ENCODE data around the gene LCP2. TPM values are rescaled to one million over a fixed set of nuclear protein-coding genes. Genes with fewer than 3 reads are reported as not detected.
A peak's percentile ranks its signal among the peaks of the same experiment; 100 is the strongest.

LCP2 gene
- total RNA-seq, 1 donor from 2014 or later: 0.11 TPM

DNA sequence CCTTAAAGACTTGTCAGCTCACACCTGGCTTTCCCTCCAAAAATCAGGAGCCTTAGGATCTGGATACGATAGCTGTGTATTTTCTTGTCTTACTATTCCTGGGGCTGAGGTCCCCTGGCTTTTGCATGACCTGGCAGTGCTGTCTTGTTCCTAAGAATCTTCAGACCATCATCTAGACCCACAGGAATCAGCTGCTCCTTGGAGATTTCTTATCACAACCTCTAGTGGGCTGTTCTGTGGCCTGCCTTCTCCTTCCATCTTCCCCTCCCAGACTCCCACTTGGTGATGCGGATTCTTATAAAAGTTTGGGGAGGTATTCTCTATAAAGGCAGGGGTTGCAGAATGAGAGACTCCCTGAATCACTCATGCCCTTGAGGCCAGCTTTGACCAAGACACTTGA lies 21.4 kb downstream of the LCP2 start:
- no peak for DNase-seq (ENCODE audit: low read depth)

DNA sequence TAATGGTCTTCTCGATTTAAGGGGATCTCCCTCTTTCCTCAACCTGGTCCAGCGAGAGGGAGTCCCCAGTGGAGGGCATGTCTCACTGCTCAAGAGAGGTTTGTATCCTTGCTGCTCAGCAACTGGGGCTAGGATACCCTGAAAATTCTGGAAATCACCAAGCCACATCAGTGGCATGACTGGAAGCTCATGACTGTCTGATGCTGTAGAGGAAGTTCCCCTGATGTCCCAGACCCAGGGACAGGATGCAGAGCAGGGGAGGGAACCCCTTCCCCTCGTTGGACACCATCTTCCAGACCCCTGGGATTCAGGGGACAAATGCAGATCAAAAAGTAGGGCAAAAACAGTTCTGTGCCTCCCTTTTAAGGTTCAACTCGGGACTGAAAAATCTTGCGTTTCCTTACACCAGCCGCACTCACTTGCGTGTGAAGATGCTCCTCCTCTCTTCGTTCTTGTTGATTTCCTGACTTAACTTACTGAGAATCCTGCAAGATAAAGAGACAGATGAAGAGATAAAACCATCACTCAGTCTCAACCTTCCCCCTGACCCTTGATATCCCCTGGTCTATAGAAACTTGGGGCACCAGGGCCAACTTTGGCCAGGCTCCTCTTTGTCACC lies 22.1 kb downstream of the LCP2 start:
- no peak for DNase-seq (ENCODE audit: low read depth)

GRCh38 chr5:170273968-170274710 lies 23.4 kb downstream of the LCP2 start:
- no peak for DNase-seq (ENCODE audit: low read depth)

DNA sequence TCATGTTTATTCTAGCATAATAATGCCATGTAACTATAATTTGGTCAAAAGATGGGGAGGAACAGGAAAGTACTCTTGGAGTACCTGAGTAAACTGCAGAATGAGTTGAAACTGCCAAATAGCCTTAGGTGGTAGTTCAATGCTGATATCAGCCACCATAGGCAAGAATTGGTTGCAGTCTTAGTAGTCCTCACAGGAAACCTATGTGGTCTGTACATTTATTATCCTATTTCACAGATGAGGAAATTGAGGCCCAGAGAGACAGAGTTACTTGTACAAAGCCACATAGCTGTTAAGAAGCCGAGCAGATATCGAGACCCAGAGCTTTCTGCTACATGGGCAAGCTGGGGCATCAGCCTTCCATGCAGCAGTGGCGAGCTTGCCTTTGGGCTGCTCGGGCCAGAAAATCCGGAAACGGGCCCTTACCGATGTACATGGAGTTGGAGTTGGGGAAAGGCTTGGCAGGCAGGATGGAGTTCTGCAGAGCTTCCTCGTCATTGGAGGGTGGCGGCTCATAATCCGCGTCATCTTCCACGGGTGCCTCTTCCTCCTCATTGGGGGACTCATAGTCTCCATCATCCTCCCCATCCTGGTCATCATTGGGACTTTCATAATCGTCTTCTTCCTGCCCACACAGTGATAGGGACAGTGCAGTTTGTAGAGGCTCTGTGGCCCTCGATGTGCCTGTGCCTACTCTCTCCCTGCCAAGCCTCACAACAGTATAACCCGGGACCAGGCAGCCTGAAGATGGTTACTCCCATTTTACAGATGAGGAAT lies 27.1 kb downstream of the LCP2 start:
- DNase-seq (ENCODE audit: low read depth): no peak

GRCh38 chr5:170269579-170269978 lies 28.0 kb downstream of the LCP2 start:
- DNase-seq (ENCODE audit: low read depth): no peak

GRCh38 chr5:170268884-170269283 lies 28.7 kb downstream of the LCP2 start:
- DNase-seq (ENCODE audit: low read depth): no peak

DNA sequence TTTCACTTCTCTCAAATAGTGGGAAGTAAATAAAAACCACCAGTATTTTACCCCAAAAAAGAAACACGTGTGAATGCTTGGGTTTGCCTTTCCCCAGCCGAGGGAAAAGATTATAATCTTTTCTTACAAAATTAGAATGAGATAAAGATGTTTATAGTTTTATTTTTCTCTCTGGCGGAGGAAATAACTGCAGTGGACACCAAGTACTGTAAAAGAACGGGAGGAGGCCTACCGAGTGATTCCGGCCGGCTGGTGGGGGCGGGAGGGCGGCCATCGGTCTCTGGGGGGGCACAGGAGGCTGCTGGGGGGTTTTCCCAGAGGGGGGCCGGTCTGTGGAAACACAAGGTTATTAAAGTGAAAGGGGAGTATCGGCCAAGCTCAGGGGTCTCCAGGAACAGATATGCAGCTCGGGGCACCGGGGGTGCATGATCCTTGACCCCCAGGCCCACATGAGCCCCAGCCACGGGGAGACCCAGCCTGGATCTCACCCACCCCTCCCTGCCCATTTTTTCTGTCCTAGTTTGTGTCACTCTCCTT lies 29.4 kb downstream of the LCP2 start:
- DNase-seq (ENCODE audit: low read depth): no peak

DNA sequence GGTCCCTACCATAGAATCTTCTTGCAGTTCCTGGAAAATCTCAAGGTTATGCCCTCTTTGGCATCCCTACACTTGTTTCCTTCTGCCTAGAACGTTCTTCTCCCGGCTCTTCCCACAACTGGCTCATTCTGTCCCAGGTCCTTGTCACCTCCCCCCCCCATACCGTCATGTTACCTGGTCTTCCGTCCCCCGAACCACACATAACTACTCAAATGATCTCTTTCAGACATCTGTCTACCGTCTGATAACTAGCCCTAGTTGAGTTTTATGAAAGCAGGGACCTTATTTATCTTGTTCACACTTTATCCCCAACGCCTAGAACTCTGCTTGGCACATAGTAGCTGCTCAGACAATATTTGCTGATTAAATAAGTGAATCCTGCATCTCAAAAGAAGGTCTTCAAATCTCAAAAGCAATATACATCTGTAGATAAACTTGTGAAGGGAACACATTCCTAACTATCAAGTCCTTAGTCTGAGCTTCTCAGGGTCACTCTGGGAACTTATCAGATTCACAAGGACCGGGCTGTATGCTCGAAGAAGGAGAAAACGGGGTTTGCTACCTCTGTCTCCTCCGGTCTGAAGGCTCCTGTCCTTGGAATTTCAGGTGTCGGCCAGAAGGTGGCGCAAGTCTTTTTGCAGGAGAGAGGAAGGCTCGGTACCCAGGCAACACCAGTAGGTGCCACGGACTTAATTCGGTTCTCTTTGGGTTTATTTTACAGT lies 30.0 kb downstream of the LCP2 start:
- peak; percentile 70 for DNase-seq (ENCODE audit: low read depth)

DNA sequence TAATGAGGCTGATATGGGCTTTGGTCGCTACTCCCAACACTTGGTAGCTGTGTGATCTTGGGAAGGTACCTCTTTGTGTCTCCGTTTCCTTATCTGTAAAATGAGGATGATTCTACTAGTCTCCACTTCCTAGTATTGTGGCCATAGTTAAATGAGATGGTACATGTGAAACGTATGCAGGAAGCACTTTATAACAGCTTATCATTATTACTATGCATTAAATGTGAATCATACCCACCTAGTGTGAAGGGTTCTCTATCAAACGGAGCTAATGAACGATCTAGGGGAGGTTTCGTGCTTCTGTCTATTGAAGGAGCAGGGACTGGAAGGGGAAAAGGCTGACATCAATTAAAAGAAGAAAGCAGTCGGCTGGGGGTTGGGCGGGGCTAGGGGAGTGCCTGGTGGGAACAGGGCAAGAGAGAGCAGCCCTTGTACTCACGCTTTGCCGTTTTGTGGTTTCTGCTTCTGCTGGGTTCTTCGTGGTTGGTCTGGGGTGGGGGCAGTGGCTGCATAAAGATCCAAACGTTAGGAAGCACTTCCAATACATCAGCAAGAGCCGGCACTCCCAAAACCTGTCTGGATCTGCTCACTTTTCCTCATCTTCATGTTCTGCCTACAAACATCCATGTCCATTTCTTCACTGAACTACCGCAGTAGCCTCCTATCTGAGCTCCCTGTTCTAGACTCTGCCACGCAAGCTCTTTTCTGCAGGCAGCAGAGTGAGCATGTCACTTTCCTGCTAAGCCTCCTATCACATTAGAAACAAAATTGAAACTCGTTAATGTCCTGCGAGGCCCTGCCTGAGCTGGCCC lies 30.8 kb downstream of the LCP2 start:
- no peak for DNase-seq (ENCODE audit: low read depth)

GRCh38 chr5:170265522-170265921 lies 32.1 kb downstream of the LCP2 start:
- peak; percentile 5 for DNase-seq (ENCODE audit: low read depth)

DNA sequence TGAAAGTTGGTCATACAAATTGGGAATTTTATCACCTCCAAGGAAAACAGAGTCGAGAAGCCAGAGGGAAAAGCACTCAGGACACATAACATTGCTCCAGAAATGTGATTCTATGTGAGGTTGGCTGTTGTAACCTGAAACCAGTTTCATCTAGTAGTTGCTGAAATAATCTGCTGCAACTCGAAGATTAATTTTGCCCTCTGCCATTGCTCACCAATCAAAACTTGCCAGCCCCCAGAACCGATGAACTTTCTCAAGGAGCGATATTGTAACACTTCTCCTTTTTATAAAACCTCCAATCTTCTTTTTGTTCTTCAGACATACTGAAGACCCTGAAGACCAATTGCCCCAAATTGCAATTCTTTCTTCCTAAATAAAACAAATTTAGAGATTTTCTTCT lies 33.7 kb downstream of the LCP2 start:
- no peak for DNase-seq (ENCODE audit: low read depth)

GRCh38 chr5:170262061-170263045 lies 35.2 kb downstream of the LCP2 start:
- no peak for DNase-seq (ENCODE audit: low read depth)

DNA sequence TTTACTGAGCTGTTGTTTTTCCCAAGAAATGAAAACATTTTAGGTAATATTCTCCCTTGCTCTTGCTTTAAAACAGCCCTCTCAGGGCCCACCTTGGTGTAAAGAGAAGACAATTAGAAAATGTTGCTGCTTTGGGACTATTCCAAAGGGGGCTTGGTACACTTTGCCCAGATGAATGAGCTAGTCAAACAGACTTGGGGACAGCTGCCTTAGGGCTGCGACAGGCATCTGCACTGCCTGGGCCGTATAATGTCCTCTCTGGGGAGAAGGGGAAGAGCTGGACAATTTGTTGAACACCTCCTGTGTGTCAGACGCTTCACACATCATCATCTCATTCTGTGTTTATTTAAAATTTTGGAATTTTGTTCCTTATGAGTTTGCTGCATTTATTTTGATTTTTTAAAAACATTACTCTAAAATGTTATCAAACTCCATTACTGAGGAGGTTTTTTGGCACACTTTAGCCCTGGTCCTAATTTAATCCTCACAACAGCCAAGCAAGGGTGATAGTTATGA lies 36.0 kb downstream of the LCP2 start:
- DNase-seq (ENCODE audit: low read depth): no peak

GRCh38 chr5:170257370-170257769 lies 40.2 kb downstream of the LCP2 start:
- no peak for DNase-seq (ENCODE audit: low read depth)

DNA sequence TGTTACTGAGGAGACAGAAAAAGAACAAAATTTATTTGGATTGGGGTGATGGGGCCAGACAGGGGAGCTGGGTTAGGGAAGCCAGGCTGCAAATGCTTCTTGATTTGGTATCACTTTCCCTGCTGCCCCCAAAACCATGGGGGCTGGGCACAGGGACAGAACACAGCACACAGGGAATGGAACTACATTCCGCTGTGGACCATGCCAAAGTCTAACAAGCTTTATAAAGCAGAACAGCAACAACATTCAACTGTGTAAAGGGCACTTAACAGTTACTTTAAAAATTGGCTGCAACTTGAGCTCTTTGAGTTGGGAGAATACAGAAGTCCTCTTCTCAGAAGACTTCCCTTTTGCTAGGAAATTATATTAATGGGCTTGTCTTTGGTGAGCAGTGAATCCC lies 41.0 kb downstream of the LCP2 start:
- no peak for DNase-seq (ENCODE audit: low read depth)

GRCh38 chr5:170254056-170254455 lies 43.5 kb downstream of the LCP2 start:
- DNase-seq (ENCODE audit: low read depth): no peak

- no peak for DNase-seq (ENCODE audit: low read depth)
These were observed 44.7 kb downstream of the LCP2 start for GRCh38 chr5:170252720-170253350.

- no peak for DNase-seq (ENCODE audit: low read depth)
These were observed 45.5 kb downstream of the LCP2 start for GRCh38 chr5:170252109-170252508.

- DNase-seq (ENCODE audit: low read depth): no peak
These were observed 46.1 kb downstream of the LCP2 start for GRCh38 chr5:170251462-170251861.

All from myocyte (in vitro differentiated cells).